ENCODE measurements around the gene RHBDL2. TPM values are rescaled to one million over a fixed set of nuclear protein-coding genes. Genes with fewer than 3 reads are reported as not detected.

Gene RHBDL2
- total and polyA plus RNA-seq, 9 of the 15 experiments (the other 6 are each of a cell fraction or from before 2014, with no cell fraction given), result not detected

DNA sequence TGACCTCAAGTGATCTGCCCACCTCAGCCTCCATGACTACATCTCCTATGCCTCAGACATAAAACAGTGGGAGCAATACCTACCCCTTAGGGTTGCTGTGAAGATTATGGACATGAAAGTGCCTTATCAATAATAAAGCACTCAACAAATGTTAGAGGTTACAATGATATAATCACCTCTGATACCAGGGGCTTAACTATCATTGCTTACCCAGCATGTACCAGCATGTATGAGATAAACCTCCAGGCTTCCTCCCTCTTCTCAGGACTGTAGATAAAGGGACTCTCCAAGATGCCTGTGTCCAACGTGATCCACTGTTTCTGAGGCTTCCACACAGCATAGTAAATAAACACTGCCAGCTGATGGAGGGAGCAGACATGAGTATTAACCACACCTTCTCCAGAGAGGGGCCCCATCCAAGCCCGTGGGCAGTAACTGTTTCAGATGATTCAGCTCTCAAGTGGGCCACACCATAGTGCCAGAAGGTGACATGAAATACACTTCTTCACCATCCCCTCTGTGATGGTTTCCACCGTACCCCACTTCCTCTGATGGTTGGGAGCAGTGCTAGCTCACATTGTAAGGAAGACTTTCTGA, 26.2 kb downstream of the RHBDL2 start (continued):
- TF ChIP-seq TFAP4 (CRISPR knock-in tag; IDR thresholded peaks at IDR 0.05; ENCODE audit: borderline replicate concordance), result peak; percentile 94
- peak; percentile 91 for TF ChIP-seq SMARCE1 (IDR thresholded peaks at IDR 0.05)
- TF ChIP-seq FOXP1 (CRISPR knock-in tag; IDR thresholded peaks at IDR 0.05), result no peak
- TF ChIP-seq MCM3 (IDR thresholded peaks at IDR 0.05), result no peak
- TF ChIP-seq, protein P1, sequence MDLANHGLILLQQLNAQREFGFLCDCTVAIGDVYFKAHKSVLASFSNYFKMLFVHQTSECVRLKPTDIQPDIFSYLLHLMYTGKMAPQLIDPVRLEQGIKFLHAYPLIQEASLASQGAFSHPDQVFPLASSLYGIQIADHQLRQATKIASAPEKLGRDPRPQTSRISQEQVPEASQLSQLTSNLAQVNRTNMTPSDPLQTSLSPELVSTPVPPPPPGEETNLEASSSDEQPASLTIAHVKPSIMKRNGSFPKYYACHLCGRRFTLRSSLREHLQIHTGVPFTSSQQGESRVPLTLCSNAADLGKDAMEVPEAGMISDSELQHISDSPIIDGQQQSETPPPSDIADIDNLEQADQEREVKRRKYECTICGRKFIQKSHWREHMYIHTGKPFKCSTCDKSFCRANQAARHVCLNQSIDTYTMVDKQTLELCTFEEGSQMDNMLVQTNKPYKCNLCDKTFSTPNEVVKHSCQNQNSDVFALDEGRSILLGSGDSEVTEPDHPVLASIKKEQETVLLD (IDR thresholded peaks at IDR 0.05), result no peak
- TF ChIP-seq KHSRP (IDR thresholded peaks at IDR 0.05), result peak; percentile 62
- no peak for TF ChIP-seq ZC3H11A (IDR thresholded peaks at IDR 0.05; ENCODE audit: low read depth, low read length)
- TF ChIP-seq, protein P2, sequence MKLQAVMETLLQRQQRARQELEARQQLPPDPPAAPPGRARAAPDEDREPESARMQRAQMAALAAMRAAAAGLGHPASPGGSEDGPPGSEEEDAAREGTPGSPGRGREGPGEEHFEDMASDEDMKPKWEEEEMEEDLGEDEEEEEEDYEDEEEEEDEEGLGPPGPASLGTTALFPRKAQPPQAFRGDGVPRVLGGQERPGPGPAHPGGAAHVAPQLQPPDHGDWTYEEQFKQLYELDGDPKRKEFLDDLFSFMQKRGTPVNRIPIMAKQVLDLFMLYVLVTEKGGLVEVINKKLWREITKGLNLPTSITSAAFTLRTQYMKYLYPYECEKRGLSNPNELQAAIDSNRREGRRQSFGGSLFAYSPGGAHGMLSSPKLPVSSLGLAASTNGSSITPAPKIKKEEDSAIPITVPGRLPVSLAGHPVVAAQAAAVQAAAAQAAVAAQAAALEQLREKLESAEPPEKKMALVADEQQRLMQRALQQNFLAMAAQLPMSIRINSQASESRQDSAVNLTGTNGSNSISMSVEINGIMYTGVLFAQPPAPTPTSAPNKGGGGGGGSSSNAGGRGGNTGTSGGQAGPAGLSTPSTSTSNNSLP (IDR thresholded peaks at IDR 0.05; ENCODE audit: borderline replicate concordance, low read depth, low read length), result peak; percentile 80; the same call in 1 of the 2 replicates
- peak; percentile 65; the same call in 1 of the 2 replicates for TF ChIP-seq CREB1 (IDR thresholded peaks at IDR 0.05)
- no peak for TF ChIP-seq CREB1 (CRISPR knock-in tag; IDR thresholded peaks at IDR 0.05)
- no peak for TF ChIP-seq ZNF408 (CRISPR knock-in tag; IDR thresholded peaks at IDR 0.05; ENCODE audit: low read depth)
- TF ChIP-seq, protein P3, sequence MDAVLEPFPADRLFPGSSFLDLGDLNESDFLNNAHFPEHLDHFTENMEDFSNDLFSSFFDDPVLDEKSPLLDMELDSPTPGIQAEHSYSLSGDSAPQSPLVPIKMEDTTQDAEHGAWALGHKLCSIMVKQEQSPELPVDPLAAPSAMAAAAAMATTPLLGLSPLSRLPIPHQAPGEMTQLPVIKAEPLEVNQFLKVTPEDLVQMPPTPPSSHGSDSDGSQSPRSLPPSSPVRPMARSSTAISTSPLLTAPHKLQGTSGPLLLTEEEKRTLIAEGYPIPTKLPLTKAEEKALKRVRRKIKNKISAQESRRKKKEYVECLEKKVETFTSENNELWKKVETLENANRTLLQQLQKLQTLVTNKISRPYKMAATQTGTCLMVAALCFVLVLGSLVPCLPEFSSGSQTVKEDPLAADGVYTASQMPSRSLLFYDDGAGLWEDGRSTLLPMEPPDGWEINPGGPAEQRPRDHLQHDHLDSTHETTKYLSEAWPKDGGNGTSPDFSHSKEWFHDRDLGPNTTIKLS (IDR thresholded peaks at IDR 0.05; ENCODE audit: borderline replicate concordance, low read depth), result no peak
- TF ChIP-seq GTF2F1 (IDR thresholded peaks at IDR 0.05; ENCODE audit: low read depth, low read length), result no peak
- peak; percentile 89; the same call in 1 of the 2 replicates for TF ChIP-seq ILF3 (IDR thresholded peaks at IDR 0.05; ENCODE audit: borderline replicate concordance)
- no peak for TF ChIP-seq NFRKB (IDR thresholded peaks at IDR 0.05; ENCODE audit: low read depth)
- no peak for TF ChIP-seq ZC3H8 (IDR thresholded peaks at IDR 0.05)
- peak; percentile 96 for TF ChIP-seq SOX6 (IDR thresholded peaks at IDR 0.05)
- no peak for TF ChIP-seq TSHZ1 (CRISPR knock-in tag; IDR thresholded peaks at IDR 0.05)
- TF ChIP-seq RHOXF2B (CRISPR knock-in tag; conservative IDR thresholded peaks at IDR 0.05), result no peak
- TF ChIP-seq NRF1 (conservative IDR thresholded peaks at IDR 0.05 in 1 of 2, IDR thresholded peaks at IDR 0.05 in 1 of 2), result no peak
- TF ChIP-seq CBFA2T3 (IDR thresholded peaks at IDR 0.05), result peak; percentile 99
- no peak for TF ChIP-seq ESRRA (IDR thresholded peaks at IDR 0.05; ENCODE audit: borderline replicate concordance, low read depth)
- TF ChIP-seq ZNF668 (CRISPR knock-in tag; IDR thresholded peaks at IDR 0.05), result no peak

All from K562 (cell line).